OCI-LY3 (cell line): ENCODE results near the gene CEBPE.

Source experiments
- H2AFZ ChIP-seq: fragments of 200-600, 300-600 bp; shearing (Covaris generic); 2 replicates; pipeline ENCODE4 v1.6.0; 2014; ENCODE audit warnings: antibody characterized with exemption, low read depth, low read length
- H3K27ac ChIP-seq: fragments of 200-600, 300-600 bp; sonication (generic); 2 replicates; pipeline ENCODE4 v1.5.1; 2014; ENCODE audit warnings: mild to moderate bottlenecking, low read length, moderate library complexity, mixed read lengths
- H3K27me3 ChIP-seq: fragments of 200-600, 300-600 bp; sonication (generic); 2 replicates; pipeline ENCODE4 v1.6.1; 2014; ENCODE audit warnings: low read depth, low read length, mixed read lengths
- H3K36me3 ChIP-seq: fragments of 200-600, 300-600 bp; sonication (generic); replicated peaks from 2 replicates; pipeline ENCODE3; 2014; ENCODE audit warnings: low read depth, low read length, mixed read lengths
- H3K4me1 ChIP-seq: fragments of 300-600, 200-600 bp; sonication (generic); 2 replicates; pipeline ENCODE4 v1.6.1; 2014; ENCODE audit warnings: low read length, mixed read lengths
- H3K4me2 ChIP-seq: fragments of 200-600, 300-600 bp; sonication (generic); 2 replicates; pipeline ENCODE4 v1.6.1; 2014; ENCODE audit warnings: low read length, mixed read lengths
- H3K4me3 ChIP-seq: fragments of 300-600, 200-600 bp; sonication (generic); 2 replicates; pipeline ENCODE4 v1.5.1; 2014; ENCODE audit warnings: antibody characterized with exemption, mild to moderate bottlenecking, low read length, moderate library complexity
- H3K79me2 ChIP-seq: fragments of 300-600, 200-600 bp; shearing (Covaris generic); 2 replicates; pipeline ENCODE4 v1.6.1; 2014; ENCODE audit warnings: mild to moderate bottlenecking, low read length, mixed read lengths
- H3K9ac ChIP-seq: fragments of 300-600, 200-600 bp; shearing (Covaris generic); 2 replicates; pipeline ENCODE4 v1.6.0; 2014; ENCODE audit warnings: mild to moderate bottlenecking, low read length, moderate library complexity
- H3K9me3 ChIP-seq: fragments of 200-600, 300-600 bp; shearing (Covaris generic); 2 replicates; pipeline ENCODE4 v1.6.1; 2014; ENCODE audit warnings: low read length, mixed read lengths; ENCODE audit not compliant: insufficient read depth
- H4K20me1 ChIP-seq: fragments of 200-600, 300-600 bp; sonication (generic); 2 replicates; pipeline ENCODE4 v1.6.1; 2016; ENCODE audit warnings: low read length, mixed read lengths; ENCODE audit not compliant: insufficient read depth
- CTCF ChIP-seq: fragments of 200-600, 300-600 bp; sonication (generic); IDR thresholded peaks from 2 replicates; pipeline ENCODE4 v1.5.1; 2014; ENCODE audit warnings: antibody characterized with exemption, low read length, low read depth
- EZH2phosphoT487 ChIP-seq: fragments of 200-600 bp; shearing (Covaris generic); IDR thresholded peaks from 2 replicates; pipeline ENCODE4 v1.6.1; 2018; ENCODE audit warnings: antibody characterized with exemption, mixed run types, low read depth

CEBPE gene

GRCh38 chr14:23121361-23121771 lies 2.3 kb upstream of the CEBPE start:
- H3K4me3 ChIP-seq, result peak overlapping the region; percentile 65
- H3K4me2 ChIP-seq, result peak overlapping the region; percentile 87
- H3K27ac ChIP-seq, result no peak overlapping the region

GRCh38 chr14:23120541-23121251 lies 1.6 kb upstream of the CEBPE start:
- Histone ChIP-seq H2AFZ (peak overlapping the region; percentile 99), H3K36me3 (no peaks in the 10 kb centered on the region), H3K27ac (0 out of 2 replicates have a peak overlapping the region, but pooled peaks have one; percentile 15), H3K9me3 (no peaks in the 10 kb centered on the region), H3K79me2 (no peaks in the 10 kb centered on the region), H3K4me2 (peak overlapping the region; percentile 87), H3K4me3 (peak overlapping the region; percentile 65), H3K4me1 (peaks cover 23% of the 10 kb centered on the region), H3K27me3 (peaks cover 11% of the 10 kb centered on the region; the same call in 1 of the 2 replicates), H4K20me1 (no peaks in the 10 kb centered on the region), H3K9ac (peak overlapping the region; percentile 50)
- TF ChIP-seq EZH2phosphoT487, result no peak
- peak; percentile 100 for TF ChIP-seq CTCF

More at GRCh38 chr14:23121361-23121771, 2.3 kb upstream of the CEBPE start:
- Histone ChIP-seq H3K36me3 (no peaks in the 10 kb centered on the region), H4K20me1 (no peaks in the 10 kb centered on the region), H2AFZ (peak overlapping the region; percentile 85), H3K4me1 (peaks cover 23% of the 10 kb centered on the region), H3K79me2 (no peaks in the 10 kb centered on the region), H3K9me3 (no peaks in the 10 kb centered on the region), H3K9ac (peak overlapping the region; percentile 50), H3K27me3 (peaks cover 8% of the 10 kb centered on the region; the same call in 1 of the 2 replicates)
- TF ChIP-seq CTCF (no peak), EZH2phosphoT487 (no peak)

- Histone ChIP-seq H3K4me2 (peak overlapping the region; percentile 87), H3K4me3 (peak overlapping the region; percentile 65; the same call in 1 of the 2 replicates), H3K27ac (0 out of 2 replicates have a peak overlapping the region, but pooled peaks have one; percentile 15), H4K20me1 (no peaks in the 10 kb centered on the region), H3K36me3 (no peaks in the 10 kb centered on the region), H3K79me2 (no peaks in the 10 kb centered on the region), H3K4me1 (peaks cover 28% of the 10 kb centered on the region), H2AFZ (peak overlapping the region; percentile 99), H3K9ac (peak overlapping the region; percentile 25; the same call in 1 of the 2 replicates), H3K27me3 (peaks cover 21% of the 10 kb centered on the region), H3K9me3 (no peaks in the 10 kb centered on the region)
- TF ChIP-seq CTCF, result no peak
- TF ChIP-seq EZH2phosphoT487, result no peak
Measured at GRCh38 chr14:23119363-23120327, 590 bp upstream of the CEBPE start.
